ENCODE measurements around the gene ATP6V0A1. TPM values are rescaled to one million over a fixed set of nuclear protein-coding genes. Genes with fewer than 3 reads are reported as not detected.

Gene ATP6V0A1
- total and polyA plus RNA-seq, 2 donors (not counting 3 experiments of a cell fraction or from before 2014, with no cell fraction given), result 37.3 to 49.2 TPM

- intact Hi-C loops (cut with micrococcal nuclease) (no loop called here), dilution Hi-C loops (cut with MboI; ENCODE audit: extremely low pct_ligation_motif_present, low sequenced_read_pairs) (no loop called here)
- Histone ChIP-seq H4K20me1 (replicated peaks; ENCODE audit: control insufficient read depth, extremely low read depth, insufficient read depth, low read length) (no peaks in the 10 kb centered on the region), H2AFZ (ENCODE audit: low read depth, low read length) (no peak overlapping the region), H3K4me1 (ENCODE audit: control insufficient read depth, extremely low read depth, insufficient read depth, low read length) (no peaks in the 10 kb centered on the region), H3K9me3 (replicated peaks; ENCODE audit: control insufficient read depth, insufficient read depth, low read length) (no peaks in the 10 kb centered on the region), H3K9ac (replicated peaks; ENCODE audit: extremely low read depth, insufficient read depth, low read length) (no peak overlapping the region), H3K36me3 (ENCODE audit: control insufficient read depth in 2 of 2, extremely low read depth in 1 of 2, insufficient read depth in 2 of 2, low read length in 2 of 2) (peaks cover 2 to 6% of the 10 kb centered on the region in 2 experiments), H3K27me3 (ENCODE audit: control insufficient read depth in 2 of 2, insufficient read depth in 2 of 2, low read length in 2 of 2) (no peaks in the 10 kb centered on the region), H3K27ac (ENCODE audit: insufficient read depth, low read depth, low read length) (no peak overlapping the region), H3K79me2 (ENCODE audit: control insufficient read depth, insufficient read depth, low read length) (no peaks in the 10 kb centered on the region), H3K9me1 (replicated peaks; ENCODE audit: control insufficient read depth, extremely low read depth, insufficient read depth, low read length) (no peaks in the 10 kb centered on the region), H3K4me2 (ENCODE audit: insufficient read depth, low read length) (no peak overlapping the region), H3K4me3 (replicated peaks in 1 of 3; ENCODE audit: insufficient read depth in 1 of 3, low read depth in 1 of 3, low read length in 3 of 3) (no peak overlapping the region)
- ChIA-PET POLR2A (no interaction called here), CTCF (interaction anchor here (1.1 to 1.3 kb wide), 3 partner anchors 16 to 43 kb away, joined by 3 to 4 read pairs (median 3); no protein-coding TSS in a partner anchor)
- FAIRE-seq (no peak), DNase-seq (ENCODE audit: low read depth, low spot score) (no peak)
- no TSS peak for BruUV-seq (replicated peaks)
- no peak for TF ChIP-seq GATA2 (IDR thresholded peaks at IDR 0.05; ENCODE audit: insufficient read depth, insufficient read length, low read depth, low read length)
- TF ChIP-seq POLR2AphosphoS5 (IDR thresholded peaks at IDR 0.05; ENCODE audit: insufficient read depth, low read depth, low read length), result no peak
- no peak for TF ChIP-seq CTCF (IDR thresholded peaks at IDR 0.05; ENCODE audit: extremely low read depth in 1 of 2, insufficient read depth in 1 of 2, low read depth in 1 of 2, low read length in 2 of 2)
These were observed 17.2 kb downstream of the ATP6V0A1 start for GRCh38 chr17:42475835-42476234.

DNA sequence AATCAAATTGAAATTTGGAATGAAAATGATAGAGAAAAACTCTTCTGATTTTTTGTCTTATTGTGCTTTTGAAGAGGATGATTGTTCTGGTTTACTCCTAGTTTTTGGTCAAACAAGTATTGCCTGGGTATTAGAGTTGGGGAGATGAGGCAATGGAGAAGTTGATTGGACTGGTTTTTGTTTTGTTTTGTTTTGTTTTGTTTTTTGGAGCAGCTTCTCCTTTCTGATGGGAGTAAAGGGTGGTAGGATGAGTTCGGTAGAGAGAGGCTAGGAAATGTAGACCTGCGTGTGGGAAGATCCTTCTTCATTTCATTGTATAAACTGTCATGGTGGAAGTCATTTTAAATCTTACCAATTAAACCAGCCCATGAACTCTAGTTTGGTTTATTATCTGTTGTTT, 17.7 kb downstream of the ATP6V0A1 start:
- H3K36me3 ChIP-seq (ENCODE audit: control insufficient read depth in 2 of 2, extremely low read depth in 1 of 2, insufficient read depth in 2 of 2, low read length in 2 of 2), result peaks cover 2 to 6% of the 10 kb centered on the region in 2 experiments
- no peaks in the 10 kb centered on the region for H3K27me3 ChIP-seq (ENCODE audit: control insufficient read depth in 2 of 2, insufficient read depth in 2 of 2, low read length in 2 of 2)
- no peaks in the 10 kb centered on the region for H3K9me3 ChIP-seq (replicated peaks; ENCODE audit: control insufficient read depth, insufficient read depth, low read length)
- no peak for DNase-seq (ENCODE audit: low read depth, low spot score)
- H4K20me1 ChIP-seq (replicated peaks; ENCODE audit: control insufficient read depth, extremely low read depth, insufficient read depth, low read length), result no peaks in the 10 kb centered on the region
- FAIRE-seq, result no peak
- ChIA-PET POLR2A (no interaction called here), CTCF (interaction anchor here (0.7 to 1.2 kb wide), 2 partner anchors 18 to 41 kb away, joined by 3 read pairs; no protein-coding TSS in a partner anchor)
- H2AFZ ChIP-seq (ENCODE audit: low read depth, low read length), result no peak overlapping the region
- no peaks in the 10 kb centered on the region for H3K9me1 ChIP-seq (replicated peaks; ENCODE audit: control insufficient read depth, extremely low read depth, insufficient read depth, low read length)
- no peak overlapping the region for H3K4me3 ChIP-seq (replicated peaks in 1 of 3; ENCODE audit: insufficient read depth in 1 of 3, low read depth in 1 of 3, low read length in 3 of 3)
- H3K9ac ChIP-seq (replicated peaks; ENCODE audit: extremely low read depth, insufficient read depth, low read length), result no peak overlapping the region
- no TSS peak for BruUV-seq (replicated peaks)
- no peak overlapping the region for H3K27ac ChIP-seq (ENCODE audit: insufficient read depth, low read depth, low read length)
- no peaks in the 10 kb centered on the region for H3K79me2 ChIP-seq (ENCODE audit: control insufficient read depth, insufficient read depth, low read length)
- no peaks in the 10 kb centered on the region for H3K4me1 ChIP-seq (ENCODE audit: control insufficient read depth, extremely low read depth, insufficient read depth, low read length)
- TF ChIP-seq GATA2 (IDR thresholded peaks at IDR 0.05; ENCODE audit: insufficient read depth, insufficient read length, low read depth, low read length) (no peak), POLR2AphosphoS5 (IDR thresholded peaks at IDR 0.05; ENCODE audit: insufficient read depth, low read depth, low read length) (no peak), EZH2 (IDR thresholded peaks at IDR 0.05; ENCODE audit: borderline replicate concordance, low read depth, low read length, severe bottlenecking) (no peak), JUN (IDR thresholded peaks at IDR 0.05; ENCODE audit: borderline replicate concordance, insufficient read depth, insufficient read length, low read depth) (no peak), MYC (IDR thresholded peaks at IDR 0.05; ENCODE audit: low read depth, low read length) (no peak), MAX (IDR thresholded peaks at IDR 0.05; ENCODE audit: insufficient read depth, insufficient read length) (no peak), POLR2A (IDR thresholded peaks at IDR 0.05; ENCODE audit: low read depth, low read length) (no peak), FOS (IDR thresholded peaks at IDR 0.05; ENCODE audit: borderline replicate concordance, insufficient read depth, low read length) (no peak), CTCF (IDR thresholded peaks at IDR 0.05; ENCODE audit: extremely low read depth in 1 of 2, insufficient read depth in 1 of 2, low read depth in 1 of 2, low read length in 2 of 2) (no peak)
- intact Hi-C loops (cut with micrococcal nuclease), result no loop called here
- H3K4me2 ChIP-seq (ENCODE audit: insufficient read depth, low read length), result no peak overlapping the region
- dilution Hi-C loops (cut with MboI; ENCODE audit: extremely low pct_ligation_motif_present, low sequenced_read_pairs), result no loop called here

All from endothelial cell of umbilical vein (primary cell).